GM18499 (cell line): ENCODE measurements around the gene SLC6A8.

Experiments
- ATAC-seq: cut with Tn5 transposase; IDR thresholded peaks from one replicate; pipeline ENCODE4 v1.9.1; 2021; ENCODE audit warnings: moderate number of reproducible peaks; ENCODE audit not compliant: insufficient read depth, unreplicated experiment

Gene SLC6A8

DNA sequence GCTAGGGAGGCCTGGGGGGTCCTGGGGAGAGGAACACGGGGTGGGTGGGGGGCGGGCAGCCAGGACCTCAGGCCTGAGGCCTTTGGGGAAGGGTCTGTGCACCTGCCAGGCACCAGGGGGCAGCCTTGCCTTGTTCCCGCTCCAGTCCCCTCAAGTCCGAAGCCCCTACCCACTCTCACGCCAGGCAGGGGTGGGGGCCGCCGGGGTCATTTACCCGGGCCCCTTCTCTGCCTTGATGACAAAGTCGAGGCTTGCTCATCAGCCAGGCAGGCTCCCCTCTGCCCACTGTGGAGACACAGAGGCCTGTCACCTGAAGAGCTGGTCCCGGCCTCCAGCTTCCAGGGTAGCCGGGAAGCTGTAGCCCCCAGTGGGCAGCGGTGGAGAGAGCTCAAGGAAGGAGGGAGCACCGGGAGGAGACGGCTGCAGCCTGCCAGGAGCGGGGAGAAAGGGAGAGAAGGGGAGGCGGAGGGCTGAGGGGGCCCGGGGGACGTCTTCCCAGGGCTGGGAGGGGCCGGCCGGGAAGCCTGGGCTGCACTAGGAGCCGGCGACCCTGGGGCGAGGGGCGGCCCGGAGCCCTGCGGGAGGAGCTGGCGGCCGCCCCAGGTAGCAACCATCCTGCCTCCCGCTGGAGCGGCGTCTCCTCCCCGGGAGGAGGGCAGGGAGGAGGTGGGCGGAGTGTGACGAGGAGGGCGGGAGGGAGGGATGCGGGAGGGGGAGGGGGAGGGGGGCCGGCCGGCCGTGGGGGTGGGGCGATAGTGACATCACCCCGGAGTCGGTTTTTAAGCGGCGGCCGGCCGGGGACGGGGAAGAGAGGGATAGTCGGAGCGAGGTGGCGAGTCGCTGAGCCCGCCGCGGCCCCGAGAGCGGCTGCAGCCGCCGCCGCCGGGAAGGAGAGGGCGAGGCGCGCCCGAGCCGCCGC, at the start of gene SLC6A8:
Gene SLC6A8 (plus strand): TSS at position 806 of the 919 bp plus-strand sequence. CDS start 649 bp downstream, outside the sequence.
- no peak for ATAC-seq

- no peak for ATAC-seq
Observed at GRCh38 chrX:153638041-153638371, 49.7 kb upstream of the SLC6A8 start.

DNA sequence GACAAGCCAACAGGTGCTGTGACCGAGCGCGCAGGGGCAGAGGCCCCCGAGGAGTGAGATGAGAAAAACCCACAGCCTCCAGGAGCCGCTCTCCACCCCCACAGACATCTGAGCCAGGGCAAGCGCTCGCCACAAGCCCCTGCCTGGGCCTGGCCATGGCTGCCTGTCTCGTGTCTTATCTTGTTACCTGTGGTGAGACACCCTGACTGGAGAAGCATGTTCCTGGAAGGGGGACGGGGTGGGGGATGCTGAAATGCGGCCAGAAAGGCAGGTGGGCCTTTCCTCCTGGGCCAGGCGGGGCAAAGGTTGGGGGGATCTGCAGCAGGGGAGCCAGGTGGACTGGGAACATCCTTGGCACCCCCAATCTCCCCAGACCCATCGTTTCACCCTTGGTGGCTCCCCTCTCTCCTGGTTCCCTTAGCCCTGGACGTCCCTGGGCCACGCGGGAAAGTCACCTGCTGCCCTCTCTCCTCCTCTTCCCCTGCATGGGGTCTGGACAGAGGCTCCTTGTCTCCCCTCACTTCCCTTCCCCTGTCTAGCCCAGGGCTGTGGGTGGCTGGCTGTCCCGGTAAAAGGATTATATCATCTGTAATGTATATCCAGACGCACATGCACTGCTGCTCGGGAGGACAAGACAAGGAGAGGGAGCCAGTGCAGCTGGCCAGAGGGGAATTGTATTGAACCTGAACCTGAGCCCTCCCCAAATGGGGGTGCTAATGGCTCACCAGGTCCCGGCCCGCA, 49.1 kb upstream of the SLC6A8 start:
- ATAC-seq = no peak

GRCh38 chrX:153639177-153640044, 48.3 kb upstream of the SLC6A8 start:
- no peak for ATAC-seq

GRCh38 chrX:153640045-153640686, 47.6 kb upstream of the SLC6A8 start:
- no peak for ATAC-seq

DNA sequence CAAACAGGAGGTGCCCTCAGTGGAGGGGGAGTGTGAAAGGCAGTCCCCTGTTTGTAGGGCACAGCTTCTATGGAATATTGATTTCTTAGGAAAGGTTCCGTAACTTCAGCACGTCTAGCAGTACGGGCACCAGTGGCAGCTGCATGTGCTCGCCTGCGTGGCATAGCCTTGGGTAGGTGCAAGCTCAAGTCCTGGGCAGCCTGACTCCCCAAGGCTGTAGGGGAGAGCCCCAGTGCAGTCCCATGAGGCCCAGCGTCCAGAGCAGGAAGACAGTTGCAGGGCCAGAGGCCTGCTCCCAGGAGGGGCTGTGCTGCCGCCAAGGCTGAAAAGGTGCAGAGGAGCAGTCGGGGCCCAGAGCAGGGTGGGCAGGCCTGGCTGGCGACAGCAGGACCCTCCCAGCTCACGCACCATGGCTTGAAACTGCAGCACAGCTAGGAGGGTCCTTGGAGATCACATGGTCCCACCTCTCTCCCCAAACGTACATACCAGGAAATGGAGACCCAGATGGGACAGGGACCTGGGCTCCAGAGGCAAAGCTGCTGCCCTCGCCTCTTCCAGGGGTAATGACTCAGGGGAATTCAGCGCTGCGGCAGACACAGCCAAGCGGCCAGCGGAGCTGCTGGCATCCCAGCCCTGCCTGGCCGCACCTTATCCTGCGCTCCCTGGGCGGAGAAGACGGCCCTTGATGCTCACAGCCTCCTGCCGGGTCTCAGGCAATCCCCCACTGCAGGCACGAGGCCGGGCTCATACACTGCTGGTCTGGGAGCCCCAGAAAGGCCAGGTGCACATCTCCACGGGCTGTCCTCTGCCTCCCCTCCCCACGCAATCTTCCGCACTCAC, 46.8 kb upstream of the SLC6A8 start:
- no peak for ATAC-seq

DNA sequence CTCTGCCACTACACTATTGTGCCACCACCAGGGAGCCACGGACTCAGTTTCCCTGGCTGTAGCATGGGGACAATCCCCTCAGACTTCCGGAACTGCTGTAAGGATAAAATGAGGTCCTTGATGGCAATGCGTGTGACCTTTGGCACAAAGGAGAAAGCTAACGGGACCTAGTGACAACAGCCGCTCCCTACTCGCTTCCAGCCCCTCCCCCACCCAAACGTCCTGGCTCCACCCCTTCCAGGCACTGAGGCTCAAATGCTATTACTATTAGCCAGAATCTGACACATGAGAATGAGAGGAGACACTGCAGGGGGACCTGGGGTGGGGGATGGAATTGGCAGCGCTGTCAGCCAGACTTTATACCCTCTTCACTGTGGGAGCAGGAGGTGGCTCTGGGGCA, 46.1 kb upstream of the SLC6A8 start:
- no peak for ATAC-seq

DNA sequence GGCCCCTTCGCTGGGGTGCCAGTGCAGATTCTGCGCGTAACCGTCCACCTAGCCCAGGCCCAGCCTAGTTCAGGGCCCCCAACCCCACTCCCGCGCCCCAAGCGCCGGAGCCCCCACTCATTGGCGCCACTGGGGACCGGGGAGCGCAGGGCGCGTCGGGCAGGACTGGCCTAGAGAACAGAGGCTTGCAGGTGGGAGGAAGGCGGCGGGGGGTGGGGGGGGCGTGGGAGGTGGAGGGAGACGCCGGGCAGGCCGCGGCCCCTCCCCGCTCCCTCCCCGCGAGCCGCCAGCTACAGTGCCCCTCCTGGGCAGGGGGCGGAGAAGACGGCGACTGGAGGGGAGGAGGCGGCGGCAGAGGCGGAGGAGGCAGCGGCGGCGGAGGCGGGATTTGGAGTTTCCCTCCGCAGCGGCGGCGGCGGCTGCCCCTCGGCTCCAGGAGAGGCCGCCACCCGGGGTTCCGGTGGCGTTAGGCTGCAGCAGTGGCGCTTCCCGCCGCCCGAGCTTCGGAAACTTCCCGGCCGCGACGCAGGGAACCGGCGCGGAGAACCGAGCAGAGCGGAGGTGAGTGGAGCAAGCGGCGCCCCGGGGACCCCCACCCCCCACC, 45.6 kb upstream of the SLC6A8 start:
- no peak for ATAC-seq

- no peak for ATAC-seq
Observed at GRCh38 chrX:153642655-153643430, 44.9 kb upstream of the SLC6A8 start.

- ATAC-seq = no peak
Observed at GRCh38 chrX:153643431-153644351, 44.0 kb upstream of the SLC6A8 start.

- no peak for ATAC-seq
Observed at GRCh38 chrX:153644356-153645125, 43.2 kb upstream of the SLC6A8 start.

DNA sequence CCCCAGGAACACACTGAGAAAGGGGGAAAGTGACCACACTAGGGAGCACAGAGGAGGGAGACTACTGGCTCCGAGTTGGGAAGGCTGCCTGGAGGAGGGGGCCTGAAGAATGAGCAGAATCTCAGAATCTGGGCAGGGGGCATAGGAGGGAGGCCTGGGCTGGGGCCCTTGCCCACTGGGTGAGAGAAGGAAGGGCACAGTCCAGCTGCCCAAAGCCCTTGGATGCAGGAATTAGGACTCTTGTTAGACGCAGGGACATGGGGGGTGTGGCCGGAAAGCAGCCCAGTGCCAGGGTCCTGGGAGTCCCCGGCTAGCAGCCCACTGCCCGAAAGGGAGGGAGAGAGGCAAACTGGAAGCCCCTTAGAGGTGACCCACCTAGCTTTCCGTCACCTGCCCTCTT, 42.6 kb upstream of the SLC6A8 start:
- no peak for ATAC-seq

GRCh38 chrX:153645921-153646488, 41.7 kb upstream of the SLC6A8 start:
- no peak for ATAC-seq

GRCh38 chrX:153646620-153647373, 40.9 kb upstream of the SLC6A8 start, which contains the start of gene DUSP9:
Gene DUSP9, plus strand, starts transcription at chrX:153647203. Its CDS starts 751 bp downstream, at chrX:153647954.
- no peak for ATAC-seq
